GM19351 (cell line): ENCODE data around the gene PTPRG.

Experiments used
- ATAC-seq: cut with Tn5 transposase; IDR thresholded peaks from one replicate; pipeline ENCODE4 v1.9.1; 2021; ENCODE audit warnings: mild to moderate bottlenecking, moderate library complexity; ENCODE audit not compliant: unreplicated experiment

Gene PTPRG

DNA sequence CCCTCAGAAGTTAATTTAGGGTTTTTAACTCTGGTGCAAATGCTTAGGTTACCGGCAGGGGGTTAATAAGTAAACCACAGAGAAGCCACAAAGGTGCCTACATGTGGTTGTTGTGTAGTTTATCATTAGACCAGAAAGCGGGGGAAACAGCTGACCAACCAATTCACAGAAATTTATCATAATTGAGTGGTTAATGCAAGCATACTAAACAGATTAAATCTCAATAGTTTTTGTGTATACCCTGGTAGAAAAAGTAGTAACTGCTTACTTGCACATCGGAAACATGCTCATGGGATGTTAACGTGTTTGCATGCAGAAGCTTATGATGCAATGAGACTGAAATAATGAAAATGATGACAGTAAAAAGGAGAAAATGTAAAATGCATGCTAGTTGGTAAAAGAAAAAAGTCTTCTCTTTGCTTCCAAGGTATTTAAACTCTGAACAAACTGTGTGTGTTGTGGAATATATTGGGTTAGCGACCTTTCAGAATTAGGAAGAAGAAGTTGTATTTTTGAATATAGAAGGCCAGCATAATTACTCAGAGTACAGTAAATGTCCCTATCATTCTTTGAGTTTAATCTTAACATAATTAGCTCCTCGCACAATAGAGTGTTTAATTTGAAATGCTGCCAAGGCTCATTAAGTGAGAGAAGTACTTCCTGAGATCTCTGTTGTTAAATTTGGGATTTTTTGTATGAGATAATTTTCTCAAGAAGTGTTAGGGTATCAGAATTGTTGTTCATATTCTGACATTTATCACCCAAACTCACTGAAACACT, 316.2 kb downstream of the PTPRG start:
- ATAC-seq, result peak; percentile 93

DNA sequence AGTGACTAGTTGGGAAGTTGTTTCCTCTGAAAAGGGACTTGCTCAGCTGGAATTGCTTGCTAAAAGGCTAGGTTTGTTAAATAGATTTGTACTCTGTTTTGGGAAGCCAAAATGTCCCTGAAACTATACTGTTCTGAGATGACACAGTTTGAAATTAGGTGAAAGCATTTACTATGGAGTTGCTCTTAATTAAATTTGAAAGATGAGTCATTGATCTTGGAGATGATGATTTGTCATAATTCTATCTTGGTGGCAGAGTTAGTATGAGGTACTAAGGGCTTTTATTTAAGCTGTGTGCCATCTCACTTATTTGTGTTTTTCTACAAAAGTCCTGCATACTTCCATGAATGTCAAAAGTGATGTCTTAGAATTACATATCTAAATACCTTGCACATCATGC, 320.9 kb downstream of the PTPRG start:
- ATAC-seq, result no peak

GRCh38 chr3:61884794-61885193, 323.4 kb downstream of the PTPRG start:
- no peak for ATAC-seq

GRCh38 chr3:61885414-61885813, 324.0 kb downstream of the PTPRG start:
- ATAC-seq, result no peak

- no peak for ATAC-seq
These were observed 325.8 kb downstream of the PTPRG start for GRCh38 chr3:61887206-61887605.

DNA sequence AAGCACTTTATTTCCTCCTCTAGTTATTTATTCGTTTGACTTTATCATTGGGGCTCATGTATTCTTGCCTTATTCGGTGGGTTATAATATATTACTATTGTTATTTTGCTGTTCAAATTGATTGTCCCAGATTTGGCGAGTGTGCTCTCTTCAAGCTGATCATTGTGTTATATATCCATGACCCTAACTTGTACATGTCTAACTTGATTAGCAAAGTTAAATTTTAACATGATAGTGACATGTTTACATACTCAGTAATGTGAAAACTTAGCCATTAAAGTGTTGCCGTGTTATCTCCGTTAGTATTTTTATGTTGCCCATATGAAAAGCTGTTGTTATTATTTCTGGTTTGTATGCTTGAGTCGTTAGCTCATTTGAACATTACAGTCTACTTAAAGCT, 327.9 kb downstream of the PTPRG start:
- ATAC-seq, result no peak

DNA sequence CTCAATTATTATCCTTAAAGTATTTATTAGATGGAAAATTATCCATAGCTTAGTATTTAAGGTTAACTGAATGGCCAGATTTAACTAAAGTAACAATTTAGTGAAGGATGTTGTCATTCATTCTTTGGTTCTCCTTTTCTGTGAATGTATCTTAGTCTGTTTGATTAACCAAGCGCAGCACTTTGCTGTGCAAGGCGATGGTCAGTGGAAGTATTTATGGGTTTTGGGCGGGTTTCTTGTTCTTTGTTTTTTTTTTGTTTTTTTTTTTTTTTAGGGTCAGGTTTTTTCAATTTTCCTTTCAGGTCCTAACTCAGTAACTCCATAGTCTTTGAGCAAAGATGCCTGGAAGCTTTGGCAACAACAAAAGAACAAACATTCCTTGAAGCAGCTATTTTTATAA, 328.8 kb downstream of the PTPRG start:
- ATAC-seq, result no peak

DNA sequence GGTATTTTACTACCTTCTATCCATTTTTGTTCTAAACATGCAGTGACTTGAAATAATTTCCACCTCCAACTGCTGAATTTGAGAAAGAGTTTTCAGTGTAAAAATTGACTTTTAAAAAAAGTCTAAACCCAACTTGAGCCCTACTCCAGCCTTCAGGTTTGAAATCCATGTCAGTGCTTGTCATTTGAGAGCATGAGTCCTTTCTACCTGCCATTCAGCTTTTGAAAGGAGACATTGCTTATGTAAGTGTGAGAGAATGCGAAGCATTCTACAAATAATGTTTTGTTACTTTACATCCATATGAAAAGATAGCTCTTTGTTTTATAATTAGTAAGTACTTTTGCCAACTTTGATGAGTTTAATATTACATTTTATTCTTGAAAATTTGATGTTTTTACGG, 329.2 kb downstream of the PTPRG start:
- no peak for ATAC-seq

- no peak for ATAC-seq
These were observed 331.5 kb downstream of the PTPRG start for GRCh38 chr3:61892891-61893290.

DNA sequence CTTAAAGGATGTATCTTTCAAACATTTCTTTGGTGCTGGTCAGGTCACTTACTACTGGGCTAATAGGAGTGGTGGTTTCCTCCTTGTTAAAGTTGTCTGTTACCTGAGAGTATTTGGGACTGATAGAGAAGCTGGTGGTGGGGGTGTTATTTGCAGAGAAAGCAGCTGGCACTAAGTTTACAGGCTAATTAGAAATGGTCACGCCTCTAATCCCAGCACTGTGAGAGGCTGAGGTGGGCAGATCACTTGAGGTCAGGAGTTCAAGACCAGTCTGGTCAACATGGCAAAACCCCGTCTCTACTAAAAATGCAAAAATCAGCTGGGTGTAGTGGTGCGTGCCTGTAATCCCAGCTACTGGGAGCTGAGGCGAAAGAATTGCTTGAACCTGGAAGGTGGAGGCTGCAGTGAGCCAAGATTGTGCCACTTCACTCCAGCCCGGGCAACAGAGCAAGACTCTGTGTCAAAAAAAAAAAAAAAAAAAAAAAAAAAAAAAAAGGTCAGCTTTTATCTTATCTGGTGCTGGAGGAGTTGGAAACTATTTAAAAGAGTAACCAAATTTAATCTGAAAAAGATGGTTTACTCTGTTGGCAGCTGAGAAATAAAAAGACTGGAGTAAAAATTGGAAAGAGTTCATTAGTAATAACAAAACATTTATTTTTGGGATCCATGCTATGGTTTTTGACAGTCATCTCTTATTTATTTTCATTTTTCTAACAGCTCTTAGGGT, 332.6 kb downstream of the PTPRG start:
- no peak for ATAC-seq

DNA sequence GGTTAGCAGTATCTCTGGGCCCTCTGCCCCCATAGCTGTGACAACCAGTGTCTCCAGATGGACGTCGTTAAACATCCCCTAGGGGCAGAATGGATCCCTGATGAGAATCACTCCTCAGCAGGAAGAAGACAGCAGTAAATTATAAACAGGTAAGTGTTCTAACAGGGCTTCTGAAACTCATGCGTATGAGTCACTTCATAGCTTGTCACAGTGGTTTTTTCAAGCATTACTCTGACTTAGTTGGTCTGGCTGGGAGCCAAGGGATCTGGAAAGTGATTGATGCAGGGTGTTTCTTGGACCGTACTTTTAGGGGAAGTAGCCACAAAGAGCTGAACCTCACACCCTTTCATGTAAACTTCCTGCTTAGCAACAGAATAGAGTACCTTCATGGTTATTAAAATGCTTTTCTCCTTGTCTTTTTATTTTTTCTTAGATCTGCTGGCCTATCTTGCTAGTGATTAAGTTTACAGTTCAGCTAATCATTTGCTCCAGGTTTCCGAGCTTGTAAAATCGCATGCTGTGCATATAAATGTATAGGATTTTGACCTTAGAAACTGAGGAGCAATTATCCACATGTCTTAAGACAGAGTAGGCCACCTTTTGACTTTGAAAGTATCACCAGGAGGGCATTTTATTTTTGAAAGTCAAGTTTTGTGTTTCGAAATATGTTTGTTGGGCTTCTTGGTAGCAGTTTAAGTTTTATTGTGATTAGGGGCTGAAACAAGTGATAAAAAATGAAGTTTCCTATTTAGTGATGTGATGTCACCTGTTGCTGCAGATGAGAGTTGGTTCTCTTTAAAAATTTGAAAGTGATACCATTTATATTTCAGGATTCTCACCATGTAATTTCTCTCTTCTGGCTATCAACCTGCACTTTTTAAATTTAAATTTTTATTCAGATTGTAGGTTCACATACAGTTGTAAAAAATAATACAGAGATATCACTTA, 333.9 kb downstream of the PTPRG start:
- ATAC-seq, result peak; percentile 97

DNA sequence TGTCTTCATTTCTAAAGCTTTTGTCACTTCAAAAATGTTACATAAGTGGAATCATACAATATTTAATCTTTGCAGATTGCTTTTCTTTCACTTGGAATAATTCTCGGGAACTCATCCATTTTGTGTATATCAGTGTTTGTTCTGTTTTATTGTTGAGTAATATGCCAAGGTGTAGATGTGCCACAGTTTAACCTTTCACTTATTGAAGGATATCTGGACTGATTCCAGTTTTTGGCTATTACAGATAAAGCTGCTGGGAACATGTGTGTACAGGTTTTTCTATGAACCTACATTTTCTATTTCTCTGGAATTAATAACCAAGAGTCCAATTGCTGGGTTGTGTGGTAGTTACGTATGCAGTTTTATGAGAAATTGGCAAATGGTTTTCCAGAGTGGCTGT, 334.9 kb downstream of the PTPRG start:
- ATAC-seq, result no peak

DNA sequence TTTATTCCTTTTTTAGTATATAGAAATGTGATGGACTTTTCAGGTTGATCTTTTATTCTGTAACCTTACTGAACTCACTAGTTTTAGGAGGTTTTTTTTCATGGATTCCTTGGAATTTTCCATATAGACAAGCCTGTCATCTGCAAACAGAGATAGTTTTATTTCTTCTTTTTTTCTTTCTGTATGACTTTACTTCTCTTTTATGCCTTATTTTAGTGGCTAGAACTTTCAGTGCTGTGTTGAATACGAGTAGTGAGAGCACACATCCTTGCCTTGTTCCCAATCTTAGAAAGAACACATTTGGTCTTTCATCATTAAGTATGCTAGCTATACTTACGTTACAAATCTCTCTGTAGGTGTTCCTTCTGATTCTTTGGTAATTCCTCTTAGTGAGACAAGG, 336.5 kb downstream of the PTPRG start:
- ATAC-seq, result no peak

GRCh38 chr3:61899700-61900462, 338.5 kb downstream of the PTPRG start:
- ATAC-seq, result no peak

DNA sequence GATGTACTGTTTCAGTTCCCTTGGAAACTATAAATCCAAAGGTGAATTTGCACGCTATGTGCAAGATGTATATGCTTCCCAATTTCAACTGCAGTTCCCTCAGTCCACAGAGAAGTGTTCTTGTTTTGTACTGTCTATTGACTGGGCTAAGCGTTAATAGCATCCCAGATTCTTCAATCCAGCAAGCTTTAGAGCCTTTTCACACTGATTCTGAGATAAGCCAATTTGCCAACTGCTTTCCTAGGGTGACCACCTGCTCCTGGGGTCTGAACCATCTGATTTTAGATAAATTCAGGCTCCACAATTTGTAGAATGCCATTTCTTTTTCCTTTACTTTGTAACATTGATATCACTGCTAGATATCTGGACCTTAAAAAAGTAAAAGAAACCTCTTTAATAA, 340.1 kb downstream of the PTPRG start:
- ATAC-seq, result no peak

- ATAC-seq, result no peak
These were observed 340.6 kb downstream of the PTPRG start for GRCh38 chr3:61901986-61902385.

GRCh38 chr3:61903074-61903473, 341.7 kb downstream of the PTPRG start:
- ATAC-seq, result no peak

GRCh38 chr3:61903931-61904657, 342.7 kb downstream of the PTPRG start:
- ATAC-seq, result no peak

GRCh38 chr3:61907210-61907795, 345.9 kb downstream of the PTPRG start:
- ATAC-seq, result no peak

DNA sequence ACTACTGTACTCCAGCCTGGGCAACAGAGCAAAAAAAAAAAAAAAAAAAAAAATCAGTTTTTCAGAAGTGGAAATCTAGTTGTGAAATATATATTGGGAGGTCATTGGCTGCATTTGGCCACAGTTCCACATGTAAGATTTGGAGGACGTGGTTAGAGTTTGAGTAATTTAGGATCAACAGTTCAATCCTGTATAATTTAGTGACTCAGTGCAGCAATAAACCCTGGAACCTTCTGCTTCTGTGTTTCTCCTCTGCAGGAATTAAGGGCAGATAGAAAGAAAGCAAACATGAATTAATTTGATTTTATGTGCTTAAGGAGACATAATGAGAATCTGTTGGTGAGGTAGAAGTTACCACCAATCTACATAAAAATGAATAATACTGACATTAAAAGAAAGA, 347.0 kb downstream of the PTPRG start:
- ATAC-seq, result no peak
